HG03469 (cell line): ENCODE data around the gene TFDP1.
A peak's percentile ranks its signal among the peaks of the same experiment; 100 is the strongest.

Source experiments
- ATAC-seq: cut with Tn5 transposase; IDR thresholded peaks from one replicate; pipeline ENCODE4 v1.9.1; 2021; ENCODE audit warnings: mild to moderate bottlenecking, moderate library complexity, moderate number of reproducible peaks; ENCODE audit not compliant: unreplicated experiment

Gene TFDP1

DNA sequence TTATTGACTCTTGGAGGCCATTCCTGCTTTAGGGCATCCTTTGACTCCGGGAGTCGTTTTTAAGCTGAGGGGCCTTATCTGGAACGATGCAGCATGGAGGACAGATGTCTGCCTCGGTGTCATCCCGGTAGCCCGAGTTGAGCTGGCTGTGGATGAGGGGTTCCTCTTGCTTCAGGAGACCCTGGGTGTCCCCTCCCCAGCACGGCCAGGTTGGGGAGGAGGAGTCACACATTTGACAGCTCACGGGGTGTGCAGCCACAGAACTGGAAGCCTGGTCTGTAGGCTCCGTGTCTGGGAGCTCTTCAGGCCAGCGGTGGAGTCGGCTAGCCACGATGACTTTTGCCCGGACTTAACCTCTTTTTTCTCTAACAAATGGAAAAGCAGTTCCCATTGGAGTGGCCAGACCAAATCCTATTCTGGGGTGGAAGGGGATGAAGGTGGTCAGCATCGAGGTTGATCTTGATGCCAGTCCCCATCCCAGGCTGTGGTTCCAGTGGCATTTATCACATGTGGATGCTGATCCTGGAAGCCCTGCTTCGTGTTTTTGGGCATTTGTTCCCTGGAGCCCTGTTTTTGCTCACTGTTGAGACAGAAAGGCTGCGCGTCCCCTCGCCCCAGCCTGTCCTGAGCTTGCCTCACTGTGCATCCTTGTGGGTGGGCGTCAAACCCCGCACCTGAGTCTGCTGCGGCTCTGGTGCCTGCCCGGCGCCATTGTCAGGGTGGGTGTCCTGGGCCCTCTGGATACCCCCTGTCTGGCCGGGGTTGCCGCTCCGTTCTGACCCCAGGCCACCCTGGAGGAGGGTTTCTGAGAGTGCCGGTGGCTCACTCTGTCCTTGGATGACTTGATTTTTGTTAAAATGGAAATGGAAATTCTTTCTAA is 12.0 kb downstream of the TFDP1 start:
- no peak for ATAC-seq

DNA sequence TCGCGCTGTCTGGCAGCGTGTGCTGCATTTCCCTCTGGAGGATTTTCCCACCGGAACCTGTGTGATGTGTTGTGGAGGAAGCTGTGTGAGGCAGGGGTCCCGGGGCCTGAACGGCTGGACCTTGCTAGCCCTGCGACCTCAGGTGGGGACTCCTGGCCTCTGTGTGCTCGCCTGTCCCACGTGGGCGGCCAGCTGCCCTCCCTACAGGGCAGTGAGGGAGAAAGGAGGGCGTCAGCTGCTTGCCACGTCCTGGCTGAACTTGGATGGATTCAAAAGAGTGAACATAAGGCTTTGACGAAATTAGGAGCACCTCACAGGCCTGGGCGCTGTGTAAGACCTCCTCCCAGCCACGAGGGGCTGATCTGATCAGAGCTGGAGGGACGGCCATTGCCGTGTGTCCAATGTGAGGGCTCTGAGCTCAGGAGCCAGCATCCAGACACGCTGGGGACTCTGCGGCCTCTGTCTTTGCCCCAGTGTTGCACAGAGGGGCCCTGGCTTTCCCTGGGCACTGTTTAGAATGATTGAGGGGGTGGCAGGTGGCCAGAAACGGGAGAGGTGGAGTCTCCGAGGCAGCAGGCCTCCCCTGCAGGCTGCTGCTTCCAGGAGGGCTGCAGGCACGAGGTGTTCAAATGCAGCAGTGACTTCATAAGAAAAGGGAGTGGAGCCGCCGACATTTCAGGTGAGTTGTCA is 13.0 kb downstream of the TFDP1 start:
- ATAC-seq: no peak

DNA sequence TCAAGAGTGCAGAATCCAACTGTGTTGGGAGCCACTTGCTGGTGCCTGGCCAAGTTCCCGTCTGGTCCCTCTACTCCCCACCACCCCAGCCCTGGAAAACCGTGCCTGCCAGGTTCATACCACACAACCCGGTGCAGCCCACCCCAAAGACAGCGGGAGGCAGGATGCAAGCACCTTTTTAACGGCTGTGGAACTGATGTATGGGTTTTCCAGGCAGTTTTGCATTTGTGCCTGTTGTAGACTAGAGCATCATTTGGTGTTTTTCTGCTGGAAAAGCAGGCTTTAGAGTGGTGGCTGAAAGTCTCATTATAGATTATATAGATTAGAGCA is 13.5 kb downstream of the TFDP1 start:
- no peak for ATAC-seq

DNA sequence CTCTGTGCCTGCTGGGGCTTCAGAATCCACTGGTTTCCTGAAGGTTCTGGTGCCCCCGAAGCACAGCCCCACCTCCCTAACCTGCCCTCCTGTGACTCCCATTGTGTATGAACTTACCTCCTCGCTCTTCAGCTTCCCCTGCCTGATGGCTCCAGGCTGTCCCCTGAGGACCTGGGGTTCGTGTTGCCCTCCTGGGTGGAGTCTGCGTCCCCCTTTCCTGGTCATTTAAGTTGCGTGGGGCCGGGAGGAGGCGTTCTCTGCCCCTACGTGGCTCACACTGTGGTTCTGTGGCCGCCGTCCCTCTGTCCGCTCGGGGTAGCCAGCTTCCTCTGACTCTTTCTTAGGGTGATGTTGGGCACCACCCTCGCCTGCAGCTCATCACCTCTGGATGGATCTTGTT is 13.9 kb downstream of the TFDP1 start:
- ATAC-seq: no peak

GRCh38 chr13:113599391-113599790 is 14.8 kb downstream of the TFDP1 start:
- ATAC-seq: no peak

GRCh38 chr13:113601166-113602070 is 16.9 kb downstream of the TFDP1 start:
- ATAC-seq: no peak

GRCh38 chr13:113602291-113602988 is 17.9 kb downstream of the TFDP1 start:
- ATAC-seq: no peak

- no peak for ATAC-seq
These were observed 18.7 kb downstream of the TFDP1 start for GRCh38 chr13:113603116-113603710.

DNA sequence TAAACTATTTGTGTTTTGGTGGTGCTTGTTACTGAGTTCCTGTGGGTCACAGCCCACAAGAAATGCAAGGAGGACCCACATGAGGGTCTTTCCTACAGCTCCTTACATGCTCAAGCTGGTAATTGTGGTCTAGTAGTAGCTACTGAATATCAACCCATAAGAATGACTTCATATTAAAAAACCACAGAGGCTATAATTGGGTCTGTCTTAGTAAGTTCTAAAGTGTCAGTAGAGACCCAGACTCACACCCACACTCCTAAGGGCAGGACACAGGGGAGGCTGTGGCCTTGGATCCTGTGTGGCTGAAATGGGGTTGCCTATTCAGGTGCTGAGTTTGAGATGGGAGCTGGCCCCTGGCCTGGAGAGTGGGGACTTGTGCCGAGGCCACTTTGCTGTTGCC is 19.6 kb downstream of the TFDP1 start:
- ATAC-seq: peak; percentile 54

DNA sequence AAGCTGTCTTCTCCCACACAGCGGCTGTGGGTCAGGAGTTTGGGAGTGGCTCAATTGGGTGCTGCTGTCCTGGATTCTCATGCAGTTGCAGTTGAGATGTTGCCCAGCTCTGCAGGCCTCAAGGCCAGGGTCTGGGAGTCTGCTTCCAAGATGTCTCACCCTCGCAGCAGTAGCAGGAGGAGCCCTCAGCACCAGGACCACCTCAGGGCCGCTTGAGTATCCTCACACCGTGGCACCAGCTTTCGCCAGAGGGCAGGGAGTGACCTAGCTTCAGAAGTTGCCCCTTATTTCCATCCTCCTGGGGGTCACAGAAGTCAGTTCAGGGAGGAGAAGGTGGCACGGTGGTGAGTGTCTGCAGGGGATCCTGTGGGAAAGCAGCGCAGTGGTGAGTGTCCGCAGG is 20.9 kb downstream of the TFDP1 start:
- ATAC-seq: no peak

DNA sequence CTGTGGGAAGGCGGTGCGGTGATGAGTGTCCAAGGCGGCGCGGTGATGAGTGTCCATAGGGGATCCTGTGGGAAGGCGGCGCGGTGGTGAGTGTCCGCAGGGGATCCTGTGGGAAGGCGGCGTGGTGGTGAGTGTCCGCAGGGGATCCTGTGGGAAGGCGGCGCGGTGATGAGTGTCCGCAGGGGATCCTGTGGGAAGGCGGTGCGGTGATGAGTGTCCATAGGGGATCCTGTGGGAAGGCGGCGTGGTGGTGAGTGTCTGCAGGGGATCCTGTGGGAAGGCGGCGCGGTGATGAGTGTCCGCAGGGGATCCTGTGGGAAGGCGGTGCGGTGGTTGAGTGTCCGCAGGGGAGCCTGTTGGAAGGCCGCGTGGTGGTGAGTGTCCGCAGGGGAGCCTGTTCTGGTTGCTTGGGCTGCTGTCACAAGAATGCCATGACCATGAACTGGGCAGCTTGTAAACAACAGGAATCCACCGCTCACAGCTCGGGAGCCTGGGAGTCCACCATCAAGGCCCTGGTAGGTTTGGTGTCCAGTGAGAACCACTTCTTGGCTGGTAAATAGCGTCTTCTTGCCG is 21.4 kb downstream of the TFDP1 start:
- ATAC-seq: no peak

- no peak for ATAC-seq
These were observed 22.7 kb downstream of the TFDP1 start for GRCh38 chr13:113607056-113607888.

GRCh38 chr13:113607889-113608635 is 23.5 kb downstream of the TFDP1 start:
- no peak for ATAC-seq

DNA sequence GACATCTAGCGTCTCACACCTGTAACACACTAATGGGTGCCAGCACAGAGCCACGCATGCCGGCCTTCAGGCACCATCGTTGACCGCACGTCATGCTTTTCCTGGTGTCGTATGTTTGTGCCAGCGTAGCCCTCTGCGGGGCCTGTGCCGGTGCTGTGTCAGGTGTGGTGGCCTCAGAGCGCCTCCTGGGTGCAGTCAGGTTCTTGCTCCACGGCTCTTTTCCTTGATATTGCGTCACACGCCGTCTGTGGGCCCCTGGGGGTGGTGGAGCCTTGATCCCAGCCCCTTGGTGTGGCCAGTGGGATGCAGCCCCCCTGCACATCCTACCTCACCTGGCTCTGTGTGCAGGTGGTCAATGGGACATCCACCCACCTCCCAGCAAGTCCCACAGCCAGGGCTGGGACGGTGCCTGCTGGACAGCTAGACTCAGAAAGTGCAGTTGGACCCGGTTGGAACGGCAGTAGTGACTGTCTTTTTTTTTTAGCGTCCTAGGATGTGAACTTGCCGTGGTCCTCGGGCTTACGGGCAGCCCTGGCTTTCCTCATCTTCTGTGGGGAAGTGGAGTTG is 24.5 kb downstream of the TFDP1 start:
- ATAC-seq: no peak

DNA sequence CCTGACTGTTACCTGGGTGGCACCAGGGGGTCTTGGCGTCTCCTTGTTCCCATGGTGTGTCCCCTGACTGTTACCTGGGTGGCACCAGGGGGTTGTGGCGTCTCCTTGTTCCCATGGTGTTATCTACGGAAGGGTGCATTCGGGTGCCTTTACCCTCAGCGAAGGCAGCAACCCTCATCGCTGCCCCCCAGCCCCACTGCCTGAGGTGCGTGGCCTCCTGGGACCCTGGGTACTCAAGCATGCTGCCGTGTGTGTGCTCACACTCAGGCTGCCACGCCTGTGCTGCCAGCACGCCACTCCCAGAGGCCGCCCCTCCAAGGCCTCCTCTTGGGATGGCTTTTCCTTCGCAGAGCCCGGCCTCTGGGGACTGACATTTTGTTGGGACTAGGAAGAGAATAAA is 25.1 kb downstream of the TFDP1 start:
- no peak for ATAC-seq

DNA sequence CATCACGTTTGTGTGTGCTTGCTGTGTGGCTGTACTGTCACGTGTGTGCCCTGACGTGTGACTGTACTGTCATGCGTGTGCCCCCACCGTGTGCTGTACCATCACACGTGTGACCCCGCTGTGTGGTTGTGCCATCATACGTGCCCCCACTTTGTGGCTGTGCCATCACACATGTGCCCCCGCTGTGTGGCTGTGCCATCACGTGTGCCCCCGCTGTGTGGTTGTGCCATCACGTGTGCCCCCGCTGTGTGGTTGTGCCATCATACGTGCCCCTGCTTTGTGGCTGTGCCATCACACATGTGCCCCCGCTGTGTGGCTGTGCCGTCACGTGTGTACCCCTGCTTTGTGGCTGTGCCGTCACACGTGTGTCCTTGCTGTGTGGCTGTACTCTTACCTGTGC is 25.7 kb downstream of the TFDP1 start:
- no peak for ATAC-seq

GRCh38 chr13:113611996-113612395 is 27.4 kb downstream of the TFDP1 start:
- no peak for ATAC-seq

DNA sequence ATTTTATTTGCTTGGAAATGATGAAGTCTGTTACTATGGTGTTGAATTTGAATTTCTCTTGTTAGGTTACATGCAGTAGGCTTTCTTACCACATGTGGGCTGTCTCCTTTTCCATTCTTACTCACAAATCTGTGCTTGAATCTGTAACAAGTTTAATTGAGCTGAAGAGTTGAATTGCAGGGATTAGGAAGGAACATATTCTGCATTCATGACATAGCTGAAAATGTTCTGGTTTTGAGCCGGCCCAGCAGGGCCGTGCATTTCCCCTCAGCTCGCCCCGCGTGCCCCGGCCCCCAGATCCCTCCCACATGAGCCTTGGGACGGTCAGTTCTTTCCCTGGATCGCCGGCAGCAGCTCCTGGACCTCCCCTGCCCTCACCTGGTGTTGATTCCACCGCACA is 28.1 kb downstream of the TFDP1 start:
- no peak for ATAC-seq
